NCI-H187 (cell line): ENCODE data around the gene APOC1.
"Not testable (repeated sequence)": the region's sequence is repeated elsewhere in the genome, so short reads cannot be mapped to it uniquely, and the experiment has no call there.

Experiments
- DNase-seq, 2 experiments: peaks; one replicate each; lab custom pipeline; 2025; lab: John Stamatoyannopoulos, UW

Gene APOC1

GRCh38 chr19:44913512-44914432, 636 bp upstream of the APOC1 start:
- DNase-seq: not testable (repeated sequence)

GRCh38 chr19:44924243-44924725, 9.9 kb downstream of the APOC1 start:
- DNase-seq: no peak

GRCh38 chr19:44925114-44925891, 10.9 kb downstream of the APOC1 start:
- DNase-seq: no peak

- DNase-seq: not testable (repeated sequence)
Measured at GRCh38 chr19:44926245-44927077, 12.1 kb downstream of the APOC1 start.

- no peak for DNase-seq
Measured at GRCh38 chr19:44927746-44928145, 13.3 kb downstream of the APOC1 start.

GRCh38 chr19:44930088-44930487, 15.7 kb downstream of the APOC1 start:
- DNase-seq: no peak

GRCh38 chr19:44931541-44931940, 17.1 kb downstream of the APOC1 start:
- no peak for DNase-seq

- DNase-seq: no peak
Measured at GRCh38 chr19:44939668-44940067, 25.3 kb downstream of the APOC1 start.

- DNase-seq: no peak
Measured at GRCh38 chr19:44942067-44942571, 27.7 kb downstream of the APOC1 start, which contains the start of gene APOC4. Gene APOC4, plus strand, starts transcription at chr19:44942237. Its CDS starts 41 bp downstream, at chr19:44942278.

- no peak for DNase-seq
Measured at GRCh38 chr19:44943801-44944249, 29.4 kb downstream of the APOC1 start.

GRCh38 chr19:44947041-44947581, 32.7 kb downstream of the APOC1 start:
- DNase-seq: no peak

GRCh38 chr19:44948237-44948636, 33.8 kb downstream of the APOC1 start:
- DNase-seq: no peak

- DNase-seq: no peak
Measured at GRCh38 chr19:44948763-44949374, 34.5 kb downstream of the APOC1 start.

- DNase-seq: no peak
Measured at GRCh38 chr19:44949550-44949949, 35.1 kb downstream of the APOC1 start.

GRCh38 chr19:44951179-44952159, 37.1 kb downstream of the APOC1 start:
- peak; percentile 26 to 67 for DNase-seq

GRCh38 chr19:44954278-44954648, 39.9 kb downstream of the APOC1 start:
- DNase-seq: no peak

- DNase-seq: peak; percentile 93 to 96
Measured at GRCh38 chr19:44954649-44955504, 40.5 kb downstream of the APOC1 start, which contains the start of gene CLPTM1. Gene CLPTM1, plus strand, starts transcription at chr19:44955380. Its CDS starts 16 bp downstream, at chr19:44955396.
